Measurements from ENCODE around the gene PTS. TPM values are rescaled to one million over a fixed set of nuclear protein-coding genes. Genes with fewer than 3 reads are reported as not detected.

PTS gene
- 46.3 and 49.6 TPM in 2 replicates for total RNA-seq
- long read RNA-seq, transcript PTS-201 (6 exons, 935 nt), result major isoform, 9 of 28 reads
- long read RNA-seq, partial matches to known transcripts, result 4 of 28 reads
- long read RNA-seq, other reads (novel, unspliced or antisense), result 15 of 28 reads

DNA sequence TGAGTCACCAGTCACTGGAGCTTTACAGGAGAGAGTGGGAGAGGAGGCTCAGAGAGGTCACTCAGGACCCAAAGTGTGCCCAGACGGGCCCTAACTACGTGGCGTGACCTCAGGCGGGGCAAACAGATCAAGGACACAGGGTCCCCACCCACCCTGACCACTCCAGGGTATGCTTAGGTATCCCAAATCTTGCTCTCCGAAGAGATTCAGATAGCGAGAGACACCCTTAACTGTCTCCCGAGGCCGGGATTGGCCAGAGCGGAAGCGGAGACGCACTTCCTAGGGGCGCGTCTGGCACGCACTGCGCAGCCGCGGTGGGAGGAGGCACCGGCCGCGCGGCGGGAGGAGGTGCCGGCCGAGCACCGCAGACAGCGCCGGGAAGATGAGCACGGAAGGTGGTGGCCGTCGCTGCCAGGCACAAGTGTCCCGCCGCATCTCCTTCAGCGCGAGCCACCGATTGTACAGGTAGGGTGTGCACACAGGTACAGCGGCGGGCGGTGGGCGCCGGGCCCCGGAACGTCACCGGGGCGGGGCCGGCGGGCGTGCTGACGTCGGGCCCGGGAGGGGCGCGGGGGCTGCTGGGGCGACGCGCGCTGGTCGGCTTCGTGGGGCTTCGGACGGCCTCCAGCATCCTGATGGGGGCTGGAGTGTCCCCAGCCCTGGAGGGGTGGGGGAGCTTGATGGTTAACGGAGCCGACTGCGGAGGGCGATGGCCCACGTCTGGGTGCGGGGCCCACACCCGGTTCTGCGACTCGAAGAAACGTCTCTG is at the start of gene PTS:
Gene PTS (plus strand): TSS at position 367 of the 769 bp plus-strand sequence. CDS start 16 bp downstream, at position 383.
- Mint-ChIP-seq H3K4me1 (ENCODE audit: low read depth) (peaks cover 7% of the 10 kb centered on the region), H3K27ac (peak within 1 kb of the TSS; percentile 97), H3K36me3 (ENCODE audit: insufficient read depth) (peaks cover 3% of the 10 kb centered on the region), H3K9me3 (ENCODE audit: low read depth) (no peaks in the 10 kb centered on the region), H3K4me3 (ENCODE audit: low read depth) (peak within 1 kb of the TSS; percentile 91), H3K27me3 (peaks cover 3% of the 10 kb centered on the region)
- TF ChIP-seq, protein P1, sequence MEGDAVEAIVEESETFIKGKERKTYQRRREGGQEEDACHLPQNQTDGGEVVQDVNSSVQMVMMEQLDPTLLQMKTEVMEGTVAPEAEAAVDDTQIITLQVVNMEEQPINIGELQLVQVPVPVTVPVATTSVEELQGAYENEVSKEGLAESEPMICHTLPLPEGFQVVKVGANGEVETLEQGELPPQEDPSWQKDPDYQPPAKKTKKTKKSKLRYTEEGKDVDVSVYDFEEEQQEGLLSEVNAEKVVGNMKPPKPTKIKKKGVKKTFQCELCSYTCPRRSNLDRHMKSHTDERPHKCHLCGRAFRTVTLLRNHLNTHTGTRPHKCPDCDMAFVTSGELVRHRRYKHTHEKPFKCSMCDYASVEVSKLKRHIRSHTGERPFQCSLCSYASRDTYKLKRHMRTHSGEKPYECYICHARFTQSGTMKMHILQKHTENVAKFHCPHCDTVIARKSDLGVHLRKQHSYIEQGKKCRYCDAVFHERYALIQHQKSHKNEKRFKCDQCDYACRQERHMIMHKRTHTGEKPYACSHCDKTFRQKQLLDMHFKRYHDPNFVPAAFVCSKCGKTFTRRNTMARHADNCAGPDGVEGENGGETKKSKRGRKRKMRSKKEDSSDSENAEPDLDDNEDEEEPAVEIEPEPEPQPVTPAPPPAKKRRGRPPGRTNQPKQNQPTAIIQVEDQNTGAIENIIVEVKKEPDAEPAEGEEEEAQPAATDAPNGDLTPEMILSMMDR (IDR thresholded peaks at IDR 0.05; ENCODE audit: unreplicated experiment), result no peak
- peak; percentile 49 for DNase-seq (ENCODE audit: low spot score, unreplicated experiment)

DNA sequence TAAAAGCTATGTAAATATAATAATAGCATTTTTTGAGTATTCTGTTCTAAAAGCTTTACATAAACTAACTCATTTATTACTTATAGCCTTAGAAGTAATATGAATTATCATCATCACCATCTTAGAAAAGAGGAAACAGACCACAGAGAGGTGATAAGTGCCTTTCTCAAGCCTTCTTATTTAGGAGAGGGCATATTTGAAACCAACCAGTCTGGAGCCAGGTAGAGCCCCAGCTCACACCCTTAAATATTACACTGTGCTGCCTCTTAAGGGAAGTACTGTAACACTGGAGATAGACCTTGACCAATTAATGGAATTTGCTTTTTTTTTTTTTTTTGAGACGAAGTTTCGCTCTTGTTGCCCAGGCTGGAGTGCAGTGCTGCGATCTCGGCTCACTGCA is 48.6 kb upstream of the PTS start:
- peaks cover 3% of the 10 kb centered on the region for H3K27me3 Mint-ChIP-seq
- H3K4me1 Mint-ChIP-seq (ENCODE audit: low read depth), result peaks cover 13% of the 10 kb centered on the region
- H3K4me3 Mint-ChIP-seq (ENCODE audit: low read depth), result no peak overlapping the region
- no peaks in the 10 kb centered on the region for H3K9me3 Mint-ChIP-seq (ENCODE audit: low read depth)
- DNase-seq (ENCODE audit: low spot score, unreplicated experiment), result no peak
- peaks cover 4% of the 10 kb centered on the region for H3K36me3 Mint-ChIP-seq (ENCODE audit: insufficient read depth)
- TF ChIP-seq, protein P1 (IDR thresholded peaks at IDR 0.05; ENCODE audit: unreplicated experiment), result no peak
- H3K27ac Mint-ChIP-seq, result no peak overlapping the region

DNA sequence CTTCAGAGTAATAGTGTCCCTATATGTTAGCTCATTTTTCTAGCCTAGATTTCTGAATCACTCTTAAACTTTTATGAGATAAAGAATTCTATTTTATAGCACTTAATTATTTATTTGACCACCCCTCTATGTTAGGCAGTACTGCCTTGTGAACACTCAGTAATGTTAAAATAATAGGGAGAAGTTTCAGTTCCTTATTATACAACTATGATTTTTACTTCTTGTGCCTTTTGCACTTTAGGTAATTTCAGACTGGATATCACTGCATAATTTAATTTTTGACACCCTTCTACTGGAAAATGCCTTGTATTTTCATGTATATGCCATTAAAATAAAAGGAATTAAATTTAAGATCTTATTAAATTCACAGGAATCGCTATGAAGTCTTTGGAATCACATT is 47.8 kb upstream of the PTS start:
- TF ChIP-seq, protein P1 (IDR thresholded peaks at IDR 0.05; ENCODE audit: unreplicated experiment), result no peak
- Mint-ChIP-seq H3K4me3 (ENCODE audit: low read depth) (no peak overlapping the region), H3K4me1 (ENCODE audit: low read depth) (peaks cover 13% of the 10 kb centered on the region), H3K27ac (no peak overlapping the region), H3K27me3 (peaks cover 3% of the 10 kb centered on the region), H3K9me3 (ENCODE audit: low read depth) (no peaks in the 10 kb centered on the region), H3K36me3 (ENCODE audit: insufficient read depth) (peaks cover 4% of the 10 kb centered on the region)
- no peak for DNase-seq (ENCODE audit: low spot score, unreplicated experiment)

DNA sequence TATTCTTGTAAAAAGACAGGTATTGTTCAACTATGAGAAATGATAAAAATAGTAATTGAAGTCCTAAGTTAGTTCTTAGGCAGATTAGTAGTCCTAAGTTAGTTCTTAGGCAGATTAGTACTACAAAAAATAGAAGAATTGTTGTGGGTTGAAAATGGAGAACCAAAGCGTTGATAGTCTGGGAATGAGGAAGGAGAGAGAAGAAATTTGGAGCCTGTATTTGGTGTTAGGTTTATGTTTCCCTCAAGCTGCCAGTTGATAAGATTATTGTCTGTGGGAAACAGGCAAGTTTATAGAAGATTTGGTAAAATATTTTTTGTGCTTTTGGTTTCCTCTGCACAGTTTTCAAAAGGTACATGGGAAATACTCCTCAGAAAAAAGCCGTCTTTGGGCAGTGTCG is 47.3 kb upstream of the PTS start:
- peaks cover 4% of the 10 kb centered on the region for H3K36me3 Mint-ChIP-seq (ENCODE audit: insufficient read depth)
- TF ChIP-seq, protein P1 (IDR thresholded peaks at IDR 0.05; ENCODE audit: unreplicated experiment), result no peak

DNA sequence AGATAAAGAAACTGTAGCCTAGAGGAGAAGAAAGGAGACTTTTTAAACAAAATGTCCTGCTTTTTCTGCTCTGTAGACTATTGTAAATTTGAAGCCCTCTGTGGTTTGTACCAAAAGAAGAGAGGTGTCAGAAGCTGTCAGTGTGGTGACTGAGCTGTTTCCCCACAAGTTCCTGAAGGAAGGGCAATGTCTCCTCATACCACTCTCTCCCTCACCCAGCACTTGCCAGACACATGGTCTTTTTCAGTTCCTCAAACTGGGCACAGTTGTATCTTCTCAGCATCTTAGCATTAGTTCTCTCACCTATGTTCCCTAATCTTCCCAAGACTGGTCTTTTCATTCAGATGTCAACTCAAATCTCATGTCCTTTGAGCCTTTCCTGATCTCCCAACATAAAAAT is 46.6 kb upstream of the PTS start:
- TF ChIP-seq, protein P1 (IDR thresholded peaks at IDR 0.05; ENCODE audit: unreplicated experiment), result no peak
- peaks cover 4% of the 10 kb centered on the region for H3K36me3 Mint-ChIP-seq (ENCODE audit: insufficient read depth)
- H3K27ac Mint-ChIP-seq, result no peak overlapping the region
- no peak overlapping the region for H3K4me3 Mint-ChIP-seq (ENCODE audit: low read depth)
- peaks cover 3% of the 10 kb centered on the region for H3K27me3 Mint-ChIP-seq
- peaks cover 13% of the 10 kb centered on the region for H3K4me1 Mint-ChIP-seq (ENCODE audit: low read depth)
- DNase-seq (ENCODE audit: low spot score, unreplicated experiment), result no peak
- no peaks in the 10 kb centered on the region for H3K9me3 Mint-ChIP-seq (ENCODE audit: low read depth)

More for the DNA sequence above, 47.3 kb upstream of the PTS start:
- Mint-ChIP-seq H3K27ac (no peak overlapping the region), H3K9me3 (ENCODE audit: low read depth) (no peaks in the 10 kb centered on the region), H3K4me1 (ENCODE audit: low read depth) (peaks cover 13% of the 10 kb centered on the region), H3K27me3 (peaks cover 3% of the 10 kb centered on the region), H3K4me3 (ENCODE audit: low read depth) (no peak overlapping the region)
- DNase-seq (ENCODE audit: low spot score, unreplicated experiment), result no peak

All from progenitor cell of endocrine pancreas (in vitro differentiated cells).